Measurements from ENCODE around the gene FOXO4. TPM values are rescaled to one million over a fixed set of nuclear protein-coding genes. Genes with fewer than 3 reads are reported as not detected.

FOXO4 gene
- total RNA-seq, 1 experiment from 2014 or later, result 14.7 TPM

DNA sequence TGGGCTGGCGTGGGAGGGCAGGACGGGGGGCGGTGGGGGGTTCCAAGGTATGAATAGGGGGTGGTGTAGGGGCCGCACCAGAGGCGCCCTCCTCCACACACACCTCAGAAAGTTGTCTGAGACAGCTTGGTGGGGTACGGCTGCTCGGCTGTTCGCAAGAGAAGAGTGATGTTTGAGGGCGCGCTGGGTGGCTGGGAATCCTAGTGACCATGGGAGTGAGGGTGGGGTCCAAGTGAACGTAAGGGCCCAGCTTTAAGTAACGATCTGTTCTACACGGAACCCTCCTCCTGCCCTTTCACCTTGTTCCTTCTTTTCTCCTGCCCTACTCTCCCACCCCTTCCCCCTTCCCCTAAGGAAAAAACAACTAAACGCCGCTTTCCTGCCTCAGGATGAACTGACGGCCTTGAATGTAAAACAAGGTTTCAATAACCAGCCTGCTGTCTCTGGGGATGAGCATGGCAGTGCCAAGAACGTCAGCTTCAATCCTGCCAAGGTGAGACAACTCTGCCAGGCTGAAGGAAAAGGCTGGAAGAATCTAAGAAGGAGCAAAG lies 23.4 kb downstream of the FOXO4 start:
- Histone ChIP-seq H3K9ac (ENCODE audit: low read length) (peak overlapping the region; percentile 78), H3K79me2 (ENCODE audit: insufficient read depth, low read length) (no peaks in the 10 kb centered on the region), H3K36me3 (ENCODE audit: control insufficient read depth in 1 of 2, insufficient read depth in 2 of 2, low read length in 2 of 2) (no peaks in the 10 kb centered on the region; a peak in 1 of 4 replicates), H3K27me3 (ENCODE audit: insufficient read depth, low read length) (no peaks in the 10 kb centered on the region), H3K4me1 (ENCODE audit: control insufficient read depth in 1 of 2, insufficient read depth in 2 of 2, low read length in 2 of 2) (peaks cover 0 to 5% of the 10 kb centered on the region in 2 experiments; a peak in 1 of 4 replicates), H3K27ac (ENCODE audit: low read depth, low read length) (no peak overlapping the region), H3K9me2 (ENCODE audit: insufficient read depth) (no peaks in the 10 kb centered on the region), H3K9me3 (ENCODE audit: control insufficient read depth in 1 of 2, insufficient read depth in 1 of 2, low read depth in 1 of 2, low read length in 2 of 2) (no peaks in the 10 kb centered on the region), H3K4me2 (ENCODE audit: low read length) (peak overlapping the region; percentile 82), H4K20me1 (ENCODE audit: insufficient read depth) (no peaks in the 10 kb centered on the region), H2AFZ (ENCODE audit: low read depth, low read length, poor library complexity, severe bottlenecking) (no peak overlapping the region), H3K4me3 (replicated peaks in 1 of 2; ENCODE audit: low read depth in 1 of 2, low read length in 2 of 2) (peak overlapping the region; percentile 64 to 66)
- DNase-seq (ENCODE audit: low read depth, low spot score) (no peak), ATAC-seq (peak; percentile 37)
- no TSS peak for BruUV-seq (replicated peaks)
- intact Hi-C loops (cut with micrococcal nuclease), result no loop called here
- ChIA-PET POLR2A (interaction anchor here (0.7 kb wide), 1 partner anchor 63 kb away, joined by 3 read pairs; no protein-coding TSS in a partner anchor), CTCF (interaction anchor here (1.3 kb wide), 1 partner anchor 10 kb away, joined by 3 read pairs; no protein-coding TSS in a partner anchor), RAD21 (ENCODE audit: low non-redundant PET in 1 of 2, low total read pairs in 2 of 2, uncharacterized antibody in 2 of 2, unreplicated experiment in 2 of 2) (no interaction called here)
- TF ChIP-seq, protein P1, sequence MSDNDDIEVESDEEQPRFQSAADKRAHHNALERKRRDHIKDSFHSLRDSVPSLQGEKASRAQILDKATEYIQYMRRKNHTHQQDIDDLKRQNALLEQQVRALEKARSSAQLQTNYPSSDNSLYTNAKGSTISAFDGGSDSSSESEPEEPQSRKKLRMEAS (IDR thresholded peaks at IDR 0.05), result no peak

DNA sequence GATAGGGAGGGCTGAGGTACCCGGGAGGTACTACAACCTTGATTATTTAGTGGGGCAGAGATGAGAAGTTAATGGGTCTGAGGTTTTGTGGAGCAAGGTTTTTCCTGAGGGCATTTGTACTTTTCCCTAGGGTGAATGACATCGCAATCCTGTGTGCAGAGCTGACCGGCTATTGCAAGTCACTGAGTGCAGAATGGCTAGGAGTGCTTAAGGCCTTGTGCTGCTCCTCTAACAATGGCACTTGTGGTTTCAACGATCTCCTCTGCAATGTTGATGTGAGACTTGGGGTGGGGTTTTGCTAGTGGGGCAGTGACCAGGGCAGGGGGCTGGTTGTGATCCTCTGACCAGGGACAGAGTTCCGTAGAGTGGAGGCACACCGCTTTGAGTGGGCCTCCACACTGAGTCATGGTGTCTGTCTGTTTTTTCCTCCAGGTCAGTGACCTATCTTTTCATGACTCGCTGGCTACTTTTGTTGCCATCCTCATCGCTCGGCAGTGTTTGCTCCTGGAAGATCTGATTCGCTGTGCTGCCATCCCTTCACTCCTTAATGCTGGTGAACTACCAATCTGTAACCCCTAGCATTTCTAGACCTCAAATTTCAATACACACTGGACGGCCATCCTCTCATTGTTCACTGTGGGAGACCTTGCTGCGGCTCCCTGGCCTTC lies 32.6 kb downstream of the FOXO4 start:
- no peak overlapping the region for H3K9ac ChIP-seq (ENCODE audit: low read length)
- no peak overlapping the region for H3K27ac ChIP-seq (ENCODE audit: low read depth, low read length)
- DNase-seq (ENCODE audit: low read depth, low spot score) (no peak), ATAC-seq (no peak)
- no peaks in the 10 kb centered on the region for H3K9me3 ChIP-seq (ENCODE audit: control insufficient read depth in 1 of 2, insufficient read depth in 1 of 2, low read depth in 1 of 2, low read length in 2 of 2)
- ChIA-PET POLR2A (no interaction called here), CTCF (interaction anchor here (1.0 kb wide), 1 partner anchor 10 kb away, joined by 3 read pairs; the partner anchor contains the start of gene MED12), RAD21 (ENCODE audit: low non-redundant PET in 1 of 2, low total read pairs in 2 of 2, uncharacterized antibody in 2 of 2, unreplicated experiment in 2 of 2) (no interaction called here)
- no peak overlapping the region for H3K4me2 ChIP-seq (ENCODE audit: low read length)
- H3K27me3 ChIP-seq (ENCODE audit: insufficient read depth, low read length), result no peaks in the 10 kb centered on the region
- H4K20me1 ChIP-seq (ENCODE audit: insufficient read depth), result no peaks in the 10 kb centered on the region
- H3K79me2 ChIP-seq (ENCODE audit: insufficient read depth, low read length), result no peaks in the 10 kb centered on the region
- no peak overlapping the region for H3K4me3 ChIP-seq (replicated peaks in 1 of 2; ENCODE audit: low read depth in 1 of 2, low read length in 2 of 2)
- H3K9me2 ChIP-seq (ENCODE audit: insufficient read depth), result no peaks in the 10 kb centered on the region
- no peak for TF ChIP-seq CEBPB (IDR thresholded peaks at IDR 0.05; ENCODE audit: low read depth)
- TF ChIP-seq CBX3 (IDR thresholded peaks at IDR 0.05; ENCODE audit: low read depth), result no peak
- no peak for TF ChIP-seq JUND (IDR thresholded peaks at IDR 0.05)
- no peak for TF ChIP-seq CTCF (IDR thresholded peaks at IDR 0.05 in 2 of 3, conservative IDR thresholded peaks at IDR 0.05 in 1 of 3; ENCODE audit: borderline replicate concordance in 1 of 3, insufficient read depth in 1 of 3, low read depth in 2 of 3, low read length in 2 of 3)
- TF ChIP-seq EGR1 (IDR thresholded peaks at IDR 0.05; ENCODE audit: low read depth), result no peak
- no peak for TF ChIP-seq SIN3A (IDR thresholded peaks at IDR 0.05; ENCODE audit: low read depth)
- TF ChIP-seq ELF1 (IDR thresholded peaks at IDR 0.05; ENCODE audit: borderline replicate concordance, low read depth), result no peak
- no peak for TF ChIP-seq YY1 (IDR thresholded peaks at IDR 0.05; ENCODE audit: extremely low read depth, insufficient replicate concordance, low read depth, low read length)
- no peak for TF ChIP-seq EZH2 (IDR thresholded peaks at IDR 0.05)
- no peak for TF ChIP-seq ZNF274 (IDR thresholded peaks at IDR 0.05; ENCODE audit: low read depth, low read length)
- no peak for TF ChIP-seq ATF3 (IDR thresholded peaks at IDR 0.05)
- TF ChIP-seq ZBTB33 (IDR thresholded peaks at IDR 0.05; ENCODE audit: extremely low read depth, insufficient replicate concordance, low read length), result no peak
- TF ChIP-seq FOSL1 (IDR thresholded peaks at IDR 0.05; ENCODE audit: low read depth), result no peak
- TF ChIP-seq POLR2AphosphoS5 (IDR thresholded peaks at IDR 0.05; ENCODE audit: low read depth, low read length), result no peak
- no peak overlapping the region for H2AFZ ChIP-seq (ENCODE audit: low read depth, low read length, poor library complexity, severe bottlenecking)
- intact Hi-C loops (cut with micrococcal nuclease), result no loop called here
- peaks cover 0 to 6% of the 10 kb centered on the region in 2 experiments; a peak in 3 of 4 replicates for H3K36me3 ChIP-seq (ENCODE audit: control insufficient read depth in 1 of 2, insufficient read depth in 2 of 2, low read length in 2 of 2)
- BruUV-seq (replicated peaks), result no TSS peak
- no peaks in the 10 kb centered on the region for H3K4me1 ChIP-seq (ENCODE audit: control insufficient read depth in 1 of 2, insufficient read depth in 2 of 2, low read length in 2 of 2)
